Nephron (organoid): ENCODE measurements around the gene RERE.

Source experiments
- H3K27ac Mint-ChIP-seq, 3 experiments: 2 replicates each; pipeline ENCODE4 v1.8.0; 2020; ENCODE audit warnings: mixed read lengths in 3 of 3, mild to moderate bottlenecking in 2 of 3, moderate library complexity in 1 of 3
- H3K27me3 Mint-ChIP-seq: 2 replicates; pipeline ENCODE4 v1.8.0; 2021; ENCODE audit warnings: low read depth, mild to moderate bottlenecking, moderate library complexity, mixed read lengths
- H3K36me3 Mint-ChIP-seq: 2 replicates; pipeline ENCODE4 v1.8.0; 2020; ENCODE audit warnings: low read depth, mixed read lengths
- H3K4me1 Mint-ChIP-seq: 2 replicates; pipeline ENCODE4 v1.8.0; 2020; ENCODE audit warnings: mixed read lengths
- H3K4me3 Mint-ChIP-seq, 3 experiments: 2 replicates each; pipeline ENCODE4 v1.8.0; 2020; ENCODE audit warnings: mild to moderate bottlenecking in 3 of 3, mixed read lengths in 3 of 3, moderate library complexity in 2 of 3
- H3K9me3 Mint-ChIP-seq: 2 replicates; pipeline ENCODE4 v1.8.0; 2020; ENCODE audit warnings: mixed read lengths
- CTCF ChIP-seq, 3 experiments: fragments of 200-600 bp; sonication (generic); IDR thresholded peaks; one replicate each; pipeline ENCODE4 v1.5.0; 2021; ENCODE audit warnings: antibody characterized with exemption in 3 of 3; ENCODE audit not compliant: unreplicated experiment in 3 of 3

Gene RERE

GRCh38 chr1:8312235-8313218 is 504.9 kb downstream of the RERE start:
- Mint-ChIP-seq H3K36me3 (no peaks in the 10 kb centered on the region), H3K4me1 (peaks cover 16% of the 10 kb centered on the region), H3K27me3 (peaks cover 32% of the 10 kb centered on the region), H3K9me3 (peaks cover 4% of the 10 kb centered on the region), H3K27ac (no peak overlapping the region), H3K4me3 (no peak overlapping the region)
- no peak for TF ChIP-seq CTCF (IDR thresholded peaks at IDR 0.05; ENCODE audit: unreplicated experiment in 3 of 3)

GRCh38 chr1:8311068-8311718 is 506.2 kb downstream of the RERE start:
- no peak overlapping the region for H3K4me3 Mint-ChIP-seq
- H3K4me1 Mint-ChIP-seq, result peaks cover 14% of the 10 kb centered on the region
- H3K9me3 Mint-ChIP-seq, result peaks cover 4% of the 10 kb centered on the region
- no peaks in the 10 kb centered on the region for H3K36me3 Mint-ChIP-seq
- TF ChIP-seq CTCF (IDR thresholded peaks at IDR 0.05; ENCODE audit: unreplicated experiment in 3 of 3), result no peak
- peaks cover 19% of the 10 kb centered on the region for H3K27me3 Mint-ChIP-seq
- H3K27ac Mint-ChIP-seq, result no peak overlapping the region

- H3K36me3 Mint-ChIP-seq, result no peaks in the 10 kb centered on the region
- H3K4me1 Mint-ChIP-seq, result peaks cover 6% of the 10 kb centered on the region
- TF ChIP-seq CTCF (IDR thresholded peaks at IDR 0.05; ENCODE audit: unreplicated experiment in 3 of 3), result no peak
- no peak overlapping the region for H3K4me3 Mint-ChIP-seq
- H3K27ac Mint-ChIP-seq, result peak overlapping the region in 1 of 3 experiments; percentile 10
- peaks cover 4% of the 10 kb centered on the region for H3K9me3 Mint-ChIP-seq
- H3K27me3 Mint-ChIP-seq, result peaks cover 7% of the 10 kb centered on the region
These were observed 509.8 kb downstream of the RERE start for GRCh38 chr1:8307628-8308027.

GRCh38 chr1:8303876-8304275 is 513.6 kb downstream of the RERE start:
- Mint-ChIP-seq H3K36me3 (no peaks in the 10 kb centered on the region), H3K27me3 (peaks cover 7% of the 10 kb centered on the region), H3K27ac (no peak overlapping the region), H3K4me1 (peaks cover 18% of the 10 kb centered on the region), H3K4me3 (no peak overlapping the region), H3K9me3 (no peaks in the 10 kb centered on the region)
- no peak for TF ChIP-seq CTCF (IDR thresholded peaks at IDR 0.05; ENCODE audit: unreplicated experiment in 3 of 3)

GRCh38 chr1:8303141-8303540 is 514.3 kb downstream of the RERE start:
- H3K36me3 Mint-ChIP-seq, result no peaks in the 10 kb centered on the region
- H3K27ac Mint-ChIP-seq, result peak overlapping the region; percentile 63 to 88 (median 73)
- H3K4me1 Mint-ChIP-seq, result peaks cover 18% of the 10 kb centered on the region
- TF ChIP-seq CTCF (IDR thresholded peaks at IDR 0.05; ENCODE audit: unreplicated experiment in 3 of 3), result no peak
- peak overlapping the region in 1 of 3 experiments; percentile 22 for H3K4me3 Mint-ChIP-seq
- peaks cover 7% of the 10 kb centered on the region for H3K27me3 Mint-ChIP-seq
- no peaks in the 10 kb centered on the region for H3K9me3 Mint-ChIP-seq
